GDM1 (cell line): ENCODE measurements around the gene SGIP1.
"Not testable (repeated sequence)": the region's sequence is repeated elsewhere in the genome, so short reads cannot be mapped to it uniquely, and the experiment has no call there.

Experiments used
- DNase-seq: peaks from one replicate; lab custom pipeline; 2025; lab: John Stamatoyannopoulos, UW

SGIP1 gene

DNA sequence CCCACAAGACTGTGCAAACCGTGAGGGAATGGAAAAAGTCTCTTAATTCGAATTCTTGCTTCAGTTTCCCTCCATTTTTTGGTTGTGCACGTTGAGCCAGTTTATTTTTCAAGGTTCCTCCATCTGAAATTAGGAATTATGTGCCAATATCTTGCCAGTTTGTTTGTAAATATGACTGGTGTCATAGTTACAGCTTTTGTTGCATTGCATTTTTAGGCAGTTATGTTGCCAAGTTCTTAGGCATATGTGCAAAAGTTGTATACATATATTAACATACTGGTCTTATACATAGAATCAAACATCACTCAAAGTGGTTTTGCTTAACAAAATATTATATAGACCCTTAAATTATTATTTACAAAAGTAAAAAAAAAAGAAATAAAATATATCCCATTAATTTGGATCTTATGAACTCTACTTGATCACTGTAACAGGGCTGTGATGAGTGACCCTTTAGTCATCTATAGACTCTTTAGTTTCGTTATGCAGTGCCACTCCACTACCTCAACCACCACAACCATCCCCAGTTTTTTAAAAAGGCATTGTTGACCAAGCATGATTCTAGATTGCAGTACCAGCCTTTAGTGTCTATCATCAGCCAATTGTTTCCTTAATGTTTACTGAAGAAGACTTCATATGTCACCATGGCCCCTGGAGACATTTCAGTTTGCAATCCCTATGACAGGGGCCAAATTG is 197.4 kb downstream of the SGIP1 start:
- no peak for DNase-seq

DNA sequence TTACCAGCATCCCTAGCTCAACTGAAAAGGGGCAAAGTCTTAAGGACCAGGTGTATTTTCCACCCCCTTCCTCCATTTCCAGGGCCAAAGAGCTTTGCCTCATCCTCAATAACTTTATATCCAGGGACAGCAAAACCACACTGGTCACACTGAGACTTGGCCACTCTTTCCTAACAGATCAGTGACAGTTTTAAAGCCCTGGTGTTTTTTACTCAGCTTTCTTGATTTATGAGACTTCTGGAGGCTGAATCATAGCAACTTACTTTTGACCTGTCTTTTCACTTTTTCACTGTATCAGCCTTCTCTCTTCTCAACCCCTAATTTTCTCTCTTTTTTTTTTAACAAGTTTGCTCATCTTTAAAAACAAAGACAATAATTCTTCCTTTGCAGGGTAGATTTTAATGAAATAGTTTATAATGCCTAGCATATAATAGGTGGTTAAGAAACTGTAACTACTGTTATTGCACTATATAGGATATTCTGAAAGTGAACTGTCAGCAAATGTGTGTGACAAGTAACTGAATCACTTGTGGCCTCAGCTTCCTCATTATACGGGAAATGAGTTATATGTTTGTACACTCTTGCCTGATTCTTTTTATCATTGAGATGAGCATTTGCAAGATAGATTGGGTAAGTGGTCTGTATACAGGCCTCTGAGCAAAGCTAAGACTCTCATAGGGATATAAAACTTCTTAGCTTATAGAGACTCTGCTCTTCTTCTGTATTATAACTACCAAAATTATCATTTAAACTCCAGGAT is 198.6 kb downstream of the SGIP1 start:
- peak; percentile 22 for DNase-seq

- no peak for DNase-seq
These were observed 199.5 kb downstream of the SGIP1 start for GRCh38 chr1:66733348-66734017.

- DNase-seq = not testable (repeated sequence)
These were observed 200.6 kb downstream of the SGIP1 start for GRCh38 chr1:66734531-66734930.

DNA sequence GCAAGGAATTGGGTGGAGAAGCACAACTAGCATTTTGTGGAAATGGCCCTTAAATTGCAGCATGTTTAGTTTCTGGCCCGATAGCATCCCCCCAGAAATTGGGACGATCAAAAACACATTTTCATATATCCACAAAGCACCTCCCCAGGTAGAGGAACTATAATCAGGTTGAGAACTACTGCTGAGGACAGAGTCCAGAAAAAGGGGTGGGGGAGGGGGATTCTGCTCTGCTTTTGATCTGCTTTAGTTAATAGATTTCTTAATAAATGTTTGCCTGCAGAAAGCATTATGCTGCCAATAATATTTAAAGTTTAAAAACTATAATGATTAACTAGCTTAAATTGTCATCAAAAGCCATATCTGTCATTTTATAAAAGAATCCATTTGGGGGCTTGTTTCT is 203.9 kb downstream of the SGIP1 start:
- DNase-seq = no peak

DNA sequence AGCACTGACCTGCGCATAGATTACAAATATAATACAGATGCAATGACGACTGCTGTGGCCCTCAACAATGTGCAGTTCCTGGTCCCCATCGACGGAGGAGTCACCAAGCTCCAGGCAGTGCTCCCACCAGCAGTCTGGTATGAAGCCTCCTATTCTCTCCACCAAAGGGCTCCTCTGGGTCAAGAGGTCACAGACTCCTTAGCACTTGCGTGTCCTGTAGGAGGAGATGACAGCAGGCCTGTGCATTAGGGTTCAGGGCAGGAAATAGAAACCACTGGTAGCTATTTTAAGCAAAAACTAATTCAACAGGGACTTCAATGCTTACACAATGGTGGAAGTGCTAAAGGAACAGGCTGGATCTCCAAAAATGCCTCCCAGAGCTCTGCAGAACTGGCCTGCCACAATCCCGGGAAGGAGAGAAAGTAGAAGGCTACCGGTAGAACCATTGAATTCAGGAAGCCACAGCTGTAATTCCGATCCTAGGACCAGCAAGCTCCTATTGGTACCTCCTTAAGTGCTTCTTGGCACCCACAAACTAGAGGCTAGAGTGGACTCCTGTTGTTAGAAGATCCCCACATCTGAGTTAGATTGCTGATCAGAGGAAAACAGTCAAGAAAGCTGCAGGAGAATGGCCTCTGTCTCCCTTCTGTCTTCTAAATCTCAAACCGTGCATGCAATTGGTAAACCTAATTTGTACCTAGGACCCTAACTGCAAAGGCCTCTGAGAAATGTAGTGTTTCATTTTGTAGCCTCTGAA is 205.6 kb downstream of the SGIP1 start:
- DNase-seq = no peak

DNA sequence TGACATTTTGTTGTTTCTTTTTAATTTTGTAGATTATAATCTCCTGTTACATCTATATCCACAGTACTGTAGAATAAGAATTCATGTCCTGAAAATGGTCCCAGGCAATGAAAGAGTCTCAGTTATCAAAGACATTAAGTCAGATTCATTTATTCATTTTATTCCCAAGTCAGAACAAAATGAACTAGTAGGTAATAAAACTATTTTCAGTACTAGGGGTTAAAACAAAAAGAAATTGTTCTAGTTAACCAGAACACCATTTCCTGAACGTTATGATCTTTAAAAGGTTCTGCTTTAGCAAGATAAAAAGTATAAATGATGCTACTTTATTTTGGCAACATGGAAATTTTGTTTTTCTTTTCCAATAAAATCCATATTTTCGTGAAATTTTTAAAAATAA is 211.5 kb downstream of the SGIP1 start:
- no peak for DNase-seq

- no peak for DNase-seq
These were observed 213.5 kb downstream of the SGIP1 start for GRCh38 chr1:66747501-66747900.

GRCh38 chr1:66750577-66750976 is 216.6 kb downstream of the SGIP1 start:
- DNase-seq = peak; percentile 28

DNA sequence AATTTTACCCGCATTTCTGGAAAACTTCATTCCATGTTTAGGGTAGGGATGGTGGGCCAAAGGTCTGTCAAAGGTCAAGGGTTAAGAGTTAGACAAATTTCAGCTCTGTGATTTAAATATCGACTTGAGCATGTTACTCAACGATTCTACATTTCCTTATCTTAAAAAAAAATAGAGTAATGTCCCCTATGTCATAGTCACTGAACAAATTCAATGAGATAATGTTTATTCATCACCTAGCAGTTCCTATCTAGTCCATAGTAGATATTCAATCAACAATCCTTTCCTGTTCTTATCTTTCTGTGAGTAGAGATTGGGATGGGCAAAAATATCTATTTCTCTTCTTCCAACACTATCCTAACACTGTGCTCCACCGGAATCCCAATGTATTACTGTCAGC is 217.2 kb downstream of the SGIP1 start:
- DNase-seq = no peak

DNA sequence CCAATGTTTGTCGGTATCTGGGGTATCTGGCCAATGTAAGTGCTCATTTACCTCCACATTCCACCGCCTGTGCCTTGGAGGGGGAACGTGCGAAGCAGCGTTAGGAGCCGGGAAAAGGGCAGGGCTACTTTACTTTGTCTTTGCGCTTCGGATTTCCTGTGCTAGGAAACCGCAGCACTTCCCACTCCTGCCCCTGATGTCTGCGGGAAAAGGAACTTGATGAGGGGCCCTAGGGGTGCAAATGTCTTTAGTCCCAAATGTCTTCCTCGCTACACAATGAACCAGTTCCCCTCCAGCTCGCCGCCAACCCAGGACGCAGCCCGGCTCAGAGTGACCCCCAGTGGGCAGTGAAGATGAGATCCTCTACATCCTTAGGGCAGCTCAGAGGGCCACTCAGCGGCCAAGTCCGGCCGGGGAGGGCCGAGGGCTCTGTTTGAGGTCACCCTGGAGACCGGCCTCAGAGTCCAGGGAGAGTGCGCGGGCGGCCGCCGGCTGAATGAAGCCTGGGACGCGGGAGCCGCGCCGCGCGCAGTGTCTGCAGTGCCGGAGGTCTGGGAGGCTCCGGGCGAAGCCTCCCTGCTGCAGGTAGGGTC is 218.1 kb downstream of the SGIP1 start, which contains the start of gene DYNLT5:
Gene DYNLT5 (plus strand): TSS at position 460 of the 593 bp plus-strand sequence. CDS start 2,200 bp downstream, outside the sequence.
- peak; percentile 86 for DNase-seq

- peak; percentile 13 for DNase-seq
These were observed 218.9 kb downstream of the SGIP1 start for GRCh38 chr1:66752671-66753371.

GRCh38 chr1:66757722-66758240 is 223.8 kb downstream of the SGIP1 start:
- DNase-seq = no peak

GRCh38 chr1:66758241-66758755 is 224.3 kb downstream of the SGIP1 start:
- no peak for DNase-seq

DNA sequence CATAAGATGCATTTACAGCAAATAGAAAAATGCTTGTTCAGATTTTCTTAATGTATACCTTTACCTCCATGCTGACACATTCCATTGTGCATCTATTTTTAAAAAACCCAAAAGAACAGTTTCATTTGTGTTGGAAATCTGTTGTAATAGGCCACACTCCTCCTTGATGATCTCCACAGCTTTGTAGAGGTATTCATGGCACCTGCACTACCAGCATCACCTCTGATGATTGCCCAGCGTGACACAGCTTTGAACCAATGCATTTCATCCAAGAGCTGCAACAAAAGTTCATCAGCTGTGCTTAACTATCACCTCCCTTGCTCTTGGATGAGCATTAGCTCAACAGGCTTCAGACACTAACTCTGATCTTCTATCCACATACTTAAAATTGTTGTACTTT is 226.6 kb downstream of the SGIP1 start:
- DNase-seq = no peak

- no peak for DNase-seq
These were observed 227.3 kb downstream of the SGIP1 start for GRCh38 chr1:66761221-66761620.

- peak; percentile 20 for DNase-seq
These were observed 231.1 kb downstream of the SGIP1 start for GRCh38 chr1:66764994-66765578.

GRCh38 chr1:66767626-66768025 is 233.7 kb downstream of the SGIP1 start:
- no peak for DNase-seq

DNA sequence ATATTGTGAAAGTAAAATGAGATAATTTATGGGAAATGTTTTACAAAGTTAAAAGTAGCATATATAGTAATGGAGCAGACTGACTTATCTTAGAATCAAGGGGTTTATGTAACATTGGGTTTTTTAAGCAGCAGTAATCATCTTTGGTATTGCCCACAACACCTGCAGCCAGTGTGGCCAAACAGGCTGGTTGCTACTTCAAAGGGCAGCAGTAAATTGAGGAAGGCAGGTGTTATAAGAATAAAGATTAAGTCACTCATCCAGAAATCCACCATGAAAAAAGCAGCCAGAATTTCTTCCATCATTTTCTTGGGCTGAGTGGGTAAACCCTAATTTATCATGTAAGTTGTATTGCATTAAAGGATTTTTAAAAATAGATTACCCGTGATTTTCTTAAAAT is 235.0 kb downstream of the SGIP1 start:
- DNase-seq = no peak

GRCh38 chr1:66769512-66770229 is 235.7 kb downstream of the SGIP1 start:
- no peak for DNase-seq
